HG03159 (cell line): Measurements from ENCODE around the gene RSBN1.
"Not testable (repeated sequence)": the region's sequence is repeated elsewhere in the genome, so short reads cannot be mapped to it uniquely, and the experiment has no call there.

ENCODE experiments used
- ATAC-seq: cut with Tn5 transposase; IDR thresholded peaks from one replicate; pipeline ENCODE4 v1.9.1; 2021; ENCODE audit warnings: mild to moderate bottlenecking, moderate library complexity; ENCODE audit not compliant: unreplicated experiment

RSBN1 gene

GRCh38 chr1:113811888-113812660 is at the start of gene RSBN1:
TSS of gene RSBN1 (minus strand) at chr1:113812476. CDS start at chr1:113812412, 64 bp downstream.
- peak; percentile 89 for ATAC-seq

GRCh38 chr1:113861641-113862040 is 49.4 kb upstream of the RSBN1 start:
- no peak for ATAC-seq

GRCh38 chr1:113860891-113861290 is 48.6 kb upstream of the RSBN1 start:
- ATAC-seq = no peak

GRCh38 chr1:113859478-113860175 is 47.4 kb upstream of the RSBN1 start:
- peak; percentile 85 for ATAC-seq

- ATAC-seq = no peak
Observed at GRCh38 chr1:113858982-113859381, 46.7 kb upstream of the RSBN1 start.

GRCh38 chr1:113858418-113858817 is 46.1 kb upstream of the RSBN1 start:
- peak; percentile 36 for ATAC-seq

- no peak for ATAC-seq
Observed at GRCh38 chr1:113857776-113858175, 45.5 kb upstream of the RSBN1 start.

GRCh38 chr1:113856401-113856790 is 44.1 kb upstream of the RSBN1 start:
- ATAC-seq = no peak

- ATAC-seq = no peak
Observed at GRCh38 chr1:113855630-113856400, 43.5 kb upstream of the RSBN1 start.

GRCh38 chr1:113854234-113854633 is 42.0 kb upstream of the RSBN1 start:
- ATAC-seq = no peak

- not testable (repeated sequence) for ATAC-seq
Observed at GRCh38 chr1:113852694-113853093, 40.4 kb upstream of the RSBN1 start.

GRCh38 chr1:113850127-113850796 is 38.0 kb upstream of the RSBN1 start:
- ATAC-seq = no peak

- ATAC-seq = no peak
Observed at GRCh38 chr1:113849072-113849471, 36.8 kb upstream of the RSBN1 start.

- no peak for ATAC-seq
Observed at GRCh38 chr1:113846391-113847035, 34.2 kb upstream of the RSBN1 start.

GRCh38 chr1:113836534-113836933 is 24.3 kb upstream of the RSBN1 start:
- no peak for ATAC-seq

GRCh38 chr1:113835686-113836290 is 23.5 kb upstream of the RSBN1 start:
- no peak for ATAC-seq

- no peak for ATAC-seq
Observed at GRCh38 chr1:113834716-113835115, 22.4 kb upstream of the RSBN1 start.

GRCh38 chr1:113830039-113830438 is 17.8 kb upstream of the RSBN1 start:
- ATAC-seq = no peak

GRCh38 chr1:113821916-113822315 is 9.6 kb upstream of the RSBN1 start:
- no peak for ATAC-seq

GRCh38 chr1:113818578-113818977 is 6.3 kb upstream of the RSBN1 start:
- no peak for ATAC-seq
